Measurements from ENCODE around the gene MMP3.

The MMP3 gene

GRCh38 chr11:102831489-102832440, 11.6 kb downstream of the MMP3 start:
- peak; percentile 62 for DNase-seq (ENCODE audit: low read depth)

DNA sequence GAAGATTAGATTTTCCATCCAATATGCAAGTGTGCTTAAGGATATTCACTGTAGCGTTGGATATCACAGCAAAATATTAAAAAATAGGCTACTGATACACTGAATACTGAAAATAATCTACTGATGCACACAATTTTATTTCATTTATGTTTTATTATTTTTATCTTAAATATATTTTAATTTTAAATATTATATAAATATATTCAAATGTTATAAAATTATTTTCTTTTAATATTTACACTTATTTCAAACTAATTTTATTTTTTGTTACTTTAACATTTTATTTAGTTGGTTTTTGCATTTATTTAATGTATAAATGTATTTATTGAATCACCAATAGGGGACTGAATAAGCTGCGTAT, 12.3 kb downstream of the MMP3 start:
- no peak for DNase-seq (ENCODE audit: low read depth)

DNA sequence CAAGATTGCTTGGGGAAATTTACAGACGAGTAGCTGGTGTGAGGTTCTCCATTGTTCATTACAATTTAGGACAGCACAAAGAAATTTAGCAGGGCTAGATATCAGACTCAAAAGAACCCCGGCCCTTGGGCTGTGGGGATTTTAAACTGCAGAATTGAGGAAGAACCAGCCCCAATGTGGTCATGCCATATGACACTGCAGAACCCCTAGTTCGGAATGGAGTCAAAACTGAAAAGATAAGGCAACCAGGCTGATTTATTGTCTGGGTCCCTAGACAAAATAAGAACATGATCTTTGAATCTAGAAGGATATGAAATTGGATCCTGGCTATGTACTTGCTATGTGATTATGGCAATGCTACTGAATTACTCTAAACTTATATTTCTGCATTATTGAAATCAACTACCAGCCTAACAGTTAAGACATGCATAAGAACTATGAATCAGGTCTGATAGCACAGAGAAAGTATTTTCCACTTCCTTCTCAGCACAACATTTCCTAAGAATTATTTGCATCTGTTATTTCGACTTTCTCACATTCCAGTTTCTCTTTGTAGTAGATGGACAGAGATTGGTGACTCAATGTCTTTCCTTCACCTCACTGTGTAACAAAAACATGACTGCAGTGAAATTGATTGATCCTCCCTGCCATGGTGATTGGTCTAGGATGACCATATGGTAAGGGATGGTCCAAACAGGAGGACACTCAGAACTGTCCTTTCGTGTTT, 13.2 kb downstream of the MMP3 start:
- no peak for DNase-seq (ENCODE audit: low read depth)

DNA sequence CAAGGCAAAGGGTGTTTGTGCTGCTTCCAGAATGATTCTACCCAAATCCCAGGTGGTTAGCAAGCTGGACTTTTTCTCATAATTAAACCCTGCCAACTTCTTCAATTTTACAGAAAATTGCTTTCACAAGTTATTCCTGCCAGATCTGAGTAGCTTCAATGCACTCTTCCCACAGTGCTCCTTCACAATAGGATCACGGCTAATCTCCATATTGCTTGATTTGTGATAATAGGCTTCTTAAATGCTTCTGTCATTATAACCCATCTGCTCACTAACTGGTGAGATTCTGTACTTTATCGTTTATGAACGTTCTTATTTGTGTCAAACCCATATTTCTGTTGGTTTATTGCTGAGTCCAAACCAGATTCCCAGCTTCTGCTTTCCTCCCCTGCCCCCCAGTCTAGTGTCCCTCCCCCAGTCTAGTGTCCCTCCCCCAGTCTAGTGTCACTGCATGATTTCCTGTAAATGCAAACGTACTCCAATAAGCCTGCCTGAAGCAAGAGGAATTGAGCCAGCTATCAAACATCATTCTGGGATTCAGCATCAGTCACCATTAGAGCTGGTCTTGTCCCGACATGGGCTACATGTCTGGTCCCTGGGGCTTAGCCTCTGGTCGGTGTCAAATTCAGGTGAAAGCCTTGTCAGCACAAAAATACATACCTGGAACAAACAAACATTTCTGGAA, 14.0 kb downstream of the MMP3 start:
- no peak for DNase-seq (ENCODE audit: low read depth)

DNA sequence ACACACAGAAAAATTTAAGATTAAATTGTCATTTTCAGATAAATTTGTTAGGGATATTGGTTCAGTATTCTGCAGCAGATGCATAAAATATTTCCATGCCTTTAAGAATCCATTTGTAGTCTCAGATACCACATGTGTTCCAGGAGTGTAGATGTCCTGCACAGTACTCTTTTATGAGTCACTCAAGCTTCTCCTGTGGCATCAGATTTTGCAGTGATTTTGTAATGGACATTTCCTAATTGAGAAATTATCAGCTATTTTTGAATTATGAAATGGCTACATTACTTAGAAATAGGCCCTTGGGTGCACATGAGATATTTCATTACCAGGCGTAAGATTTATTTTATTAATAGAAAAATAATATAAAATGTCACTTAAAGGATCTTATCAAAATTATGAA, 18.9 kb downstream of the MMP3 start:
- DNase-seq (ENCODE audit: low read depth), result no peak

DNA sequence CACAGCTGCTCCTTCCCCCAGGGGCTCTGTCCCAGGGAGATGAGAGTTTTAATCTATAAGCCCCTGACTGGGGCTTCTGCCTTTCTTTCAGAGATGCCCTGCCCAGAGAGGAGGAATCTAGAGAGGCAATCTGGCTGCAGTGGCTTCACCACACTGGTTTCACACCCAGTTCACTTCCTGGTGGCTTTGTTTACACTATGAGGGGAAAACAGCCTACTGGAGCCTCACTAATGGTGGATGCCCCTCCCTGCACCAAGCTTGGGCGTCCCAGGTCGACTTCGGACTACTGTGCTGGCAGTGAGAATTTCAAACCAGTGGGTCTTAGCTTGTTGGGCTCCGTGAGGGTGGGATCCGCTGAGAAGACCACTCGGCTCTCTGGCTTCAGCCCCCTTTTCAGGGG, 23.9 kb downstream of the MMP3 start:
- DNase-seq (ENCODE audit: low read depth), result no peak

DNA sequence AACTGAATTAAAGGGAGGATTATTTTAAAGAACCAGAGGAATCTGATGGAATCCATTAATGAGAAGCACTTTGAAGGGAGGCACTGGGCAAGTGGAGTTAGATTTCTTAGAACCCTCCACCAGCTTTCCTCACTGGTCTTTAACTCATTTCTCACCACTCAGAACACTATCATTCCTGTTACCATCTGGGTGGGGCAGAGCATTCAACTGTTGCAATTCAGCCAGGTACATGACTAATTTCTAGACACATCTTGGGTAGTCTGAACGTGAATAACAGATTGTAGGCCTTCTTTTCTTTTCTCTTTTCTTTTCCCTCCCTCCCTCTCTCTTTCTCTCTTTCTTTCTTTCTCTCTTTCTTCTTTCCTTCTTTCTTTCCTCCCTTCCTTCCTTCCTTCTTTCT, 29.9 kb downstream of the MMP3 start:
- DNase-seq (ENCODE audit: low read depth), result no peak

DNA sequence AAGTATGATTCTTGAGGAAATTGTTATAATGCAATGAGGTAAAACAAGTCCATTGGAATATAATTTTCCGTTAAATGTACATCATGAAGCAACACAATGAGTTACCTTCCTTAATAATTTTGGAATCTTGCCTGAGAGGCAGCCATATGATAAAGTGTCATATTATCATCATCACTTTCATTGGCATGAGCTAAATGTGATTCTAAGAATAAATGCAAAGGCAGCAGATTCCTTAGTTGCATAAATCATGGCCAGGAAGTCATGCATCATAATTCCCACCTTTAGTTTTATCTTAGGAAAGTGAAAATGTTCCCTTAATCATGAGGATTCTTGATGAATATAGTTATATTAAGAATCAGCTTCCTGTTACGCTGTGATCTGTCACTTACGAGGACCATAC, 31.2 kb downstream of the MMP3 start:
- DNase-seq (ENCODE audit: low read depth), result no peak

GRCh38 chr11:102810950-102811660, 32.3 kb downstream of the MMP3 start:
- DNase-seq (ENCODE audit: low read depth), result no peak

GRCh38 chr11:102809971-102810370, 33.4 kb downstream of the MMP3 start:
- no peak for DNase-seq (ENCODE audit: low read depth)

DNA sequence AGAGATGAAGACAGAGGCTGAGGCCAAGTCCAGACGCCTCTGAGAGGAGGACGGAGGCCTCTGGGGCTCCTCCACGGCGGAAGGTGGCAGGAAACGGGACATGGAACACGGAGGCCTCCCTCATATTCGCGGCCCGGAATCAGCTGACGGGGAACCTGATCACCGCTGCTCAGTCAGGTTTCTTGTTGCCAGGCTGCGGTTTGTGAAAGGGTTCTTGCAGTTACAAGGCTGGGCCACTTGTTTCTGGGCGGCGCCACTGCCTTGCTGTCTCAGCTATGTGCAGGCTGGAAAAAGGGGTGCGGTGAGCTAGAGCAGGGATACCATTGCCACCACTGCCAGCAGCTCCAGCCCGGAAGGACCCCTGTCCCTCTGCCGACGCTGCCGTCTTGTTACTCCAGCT, 35.5 kb downstream of the MMP3 start:
- no peak for DNase-seq (ENCODE audit: low read depth)

DNA sequence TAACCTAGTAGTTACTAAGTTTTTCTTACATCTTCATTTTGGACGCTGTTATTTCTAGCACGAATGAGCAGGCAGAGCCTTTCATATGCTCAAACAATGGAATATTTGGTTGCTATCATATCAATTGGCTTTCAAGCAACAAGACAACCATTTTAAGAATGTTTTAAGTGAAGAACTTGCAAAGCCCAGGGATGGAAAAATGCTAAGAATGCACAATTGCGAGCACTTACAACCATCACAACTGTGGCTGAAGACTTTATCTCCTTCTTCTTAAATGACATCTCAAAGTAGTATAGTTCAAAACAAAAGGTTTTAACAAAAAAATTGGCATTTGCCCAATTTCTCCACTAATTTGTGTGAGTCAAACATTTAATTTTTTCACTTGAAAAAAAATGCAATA, 37.1 kb downstream of the MMP3 start:
- DNase-seq (ENCODE audit: low read depth), result no peak

DNA sequence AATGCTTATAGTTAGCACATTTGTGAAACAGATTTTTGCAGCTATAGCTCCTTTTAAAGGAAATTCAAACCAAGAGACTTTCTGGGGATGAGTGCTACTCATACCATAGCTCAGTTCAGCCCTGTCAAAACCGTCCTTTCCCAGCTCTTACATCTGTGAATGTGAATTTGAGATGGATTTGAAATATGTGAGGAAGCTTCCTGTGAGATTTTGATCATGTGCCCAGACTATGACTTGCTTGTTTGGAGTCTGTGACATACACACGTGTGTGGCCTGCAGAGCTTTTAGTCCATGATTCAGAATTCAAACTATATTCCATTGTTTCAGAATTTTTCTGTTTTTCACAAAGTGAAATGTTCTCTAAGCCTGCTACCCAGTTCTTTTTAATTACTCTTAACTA, 41.1 kb downstream of the MMP3 start:
- DNase-seq (ENCODE audit: low read depth), result peak; percentile 94

DNA sequence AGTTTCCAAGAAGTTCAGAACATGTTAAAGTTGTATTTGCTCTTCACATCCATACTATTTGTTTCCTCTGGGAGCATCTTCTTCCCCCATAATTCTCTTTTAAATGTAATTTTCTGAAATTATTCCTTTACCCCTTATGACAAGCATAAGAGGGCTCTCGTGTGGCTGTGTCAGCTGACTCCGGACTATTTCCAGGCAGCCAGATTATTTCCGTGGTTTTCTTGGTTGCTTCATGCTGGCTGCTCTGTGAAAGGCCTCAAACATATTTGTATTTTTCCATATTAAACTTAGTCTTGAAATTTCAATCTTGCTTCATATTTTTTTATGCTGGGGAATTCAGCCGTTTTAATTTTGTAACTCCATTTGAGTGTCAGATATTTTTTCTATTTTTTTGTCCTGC, 42.6 kb downstream of the MMP3 start:
- DNase-seq (ENCODE audit: low read depth), result no peak

- peak; percentile 61 for DNase-seq (ENCODE audit: low read depth)
Observed at GRCh38 chr11:102799681-102800340, 43.6 kb downstream of the MMP3 start.

GRCh38 chr11:102798012-102798746, 45.2 kb downstream of the MMP3 start, which contains the start of gene MMP1:
Gene MMP1 (minus strand): TSS chr11:102798160. CDS start chr11:102798092, 68 bp downstream.
- peak; percentile 65 for DNase-seq (ENCODE audit: low read depth)

DNA sequence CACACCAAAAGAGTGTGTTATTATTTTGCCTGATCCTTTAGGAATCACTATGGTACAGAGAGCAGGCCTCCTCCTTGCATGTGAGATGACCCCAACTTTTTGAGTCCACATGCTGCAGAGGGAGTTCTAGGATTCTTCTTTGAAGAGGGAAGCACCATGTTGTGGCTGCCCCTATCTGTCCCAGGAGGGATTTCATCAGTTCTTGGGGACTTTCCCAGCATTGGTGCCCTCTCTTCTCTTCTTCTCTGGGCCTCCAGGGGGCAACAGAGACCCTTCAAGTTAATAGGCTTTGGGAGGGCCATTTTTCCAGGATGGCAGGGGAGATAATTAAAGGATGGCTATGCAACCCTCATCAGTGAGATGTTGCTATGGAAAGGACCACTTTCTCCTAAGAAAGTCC, 49.0 kb downstream of the MMP3 start:
- DNase-seq (ENCODE audit: low read depth), result no peak

DNA sequence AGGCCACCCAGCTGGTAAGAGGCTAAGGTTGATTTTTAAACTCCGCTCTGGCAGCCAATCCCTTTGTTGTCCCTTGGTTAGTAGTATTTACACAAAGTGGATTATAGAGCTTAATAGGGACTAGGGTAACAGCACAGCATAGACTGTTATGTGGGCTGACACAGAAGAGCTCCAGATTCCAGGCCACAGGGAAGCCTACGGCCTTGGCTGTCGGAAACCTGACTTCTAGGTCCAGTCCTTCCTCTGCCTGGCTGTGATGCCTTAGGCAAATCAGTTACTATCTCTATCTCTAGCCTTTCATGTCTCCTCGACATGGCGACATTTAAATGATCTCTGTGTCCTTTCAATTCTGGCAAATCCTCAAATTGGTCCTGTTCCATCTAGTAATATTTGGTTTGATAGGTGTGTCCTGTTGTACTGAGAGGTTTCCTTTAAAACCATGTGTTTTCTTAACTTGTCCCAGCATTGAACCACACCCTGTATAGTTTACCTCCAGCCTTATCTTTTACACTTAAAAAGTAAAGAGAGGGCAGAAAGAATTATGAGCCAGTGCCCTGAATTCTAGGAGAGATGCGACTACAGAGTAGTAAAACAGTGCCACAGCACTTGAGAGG, 49.6 kb downstream of the MMP3 start:
- no peak for DNase-seq (ENCODE audit: low read depth)

GRCh38 chr11:102792604-102793003, 50.8 kb downstream of the MMP3 start:
- no peak for DNase-seq (ENCODE audit: low read depth)

DNA sequence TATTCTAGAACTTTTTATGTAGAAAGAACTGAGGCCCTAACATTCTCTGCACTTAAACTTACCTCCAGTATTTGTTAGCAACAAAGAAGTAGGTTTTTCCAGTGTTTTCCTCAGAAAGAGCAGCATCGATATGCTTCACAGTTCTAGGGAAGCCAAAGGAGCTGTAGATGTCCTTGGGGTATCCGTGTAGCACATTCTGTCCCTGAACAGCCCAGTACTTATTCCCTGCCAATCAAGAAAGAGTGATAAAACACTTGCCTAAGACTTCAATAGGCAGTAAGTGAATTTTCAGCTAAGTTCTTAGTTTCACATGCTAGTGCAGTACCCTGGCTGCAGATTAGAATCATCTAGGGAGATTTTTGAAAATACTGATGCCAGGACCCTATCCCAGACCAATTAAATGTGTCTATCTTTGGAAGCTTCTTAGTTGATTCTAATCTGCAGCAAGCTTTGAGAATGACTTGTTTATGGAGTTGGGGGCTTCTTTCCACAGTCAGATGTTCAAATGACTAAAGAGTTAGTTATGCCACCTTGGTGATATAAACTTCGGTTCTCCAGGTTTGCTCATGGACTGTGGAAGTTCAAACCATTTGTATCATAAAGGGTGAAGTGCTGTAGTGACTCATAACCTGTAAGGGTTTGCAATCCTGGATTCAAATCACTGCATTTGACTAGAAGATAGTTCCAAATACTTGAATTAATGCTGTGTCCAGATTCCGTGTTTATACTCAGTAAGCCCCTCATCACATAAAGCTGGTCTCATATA, 52.0 kb downstream of the MMP3 start:
- no peak for DNase-seq (ENCODE audit: low read depth)
